22Rv1 (cell line): ENCODE data around the gene KCNG2.

Experiments
- CTCF ChIP-seq: fragments of 450-650 bp; IDR thresholded peaks from 2 replicates; pipeline ENCODE4 v1.5.1; 2017; ENCODE audit warnings: mild to moderate bottlenecking
- ZFX ChIP-seq: fragments of 450-650 bp; IDR thresholded peaks from 2 replicates; pipeline ENCODE4 v1.6.1; 2017; ENCODE audit warnings: antibody characterized with exemption, borderline replicate concordance

- TF ChIP-seq CTCF, result no peak
- TF ChIP-seq ZFX, result no peak
These were observed 34.3 kb upstream of the KCNG2 start for GRCh38 chr18:79763407-79763806.
